SK-N-SH treated with all-trans-retinoic acid at 6 μM for 48 hours (cell line): ENCODE data around the gene PEX1.

Source experiments
- ATAC-seq: fragments of 200-7000 bp; cut with Tn5 transposase; 3 replicates; pipeline ENCODE4 v1.9.1; 2020; ENCODE audit warnings: mild to moderate bottlenecking, moderate library complexity
- ARNTL ChIP-seq: fragments of 450-650 bp; formaldehyde crosslinking; IDR thresholded peaks from 2 replicates; pipeline ENCODE4 v1.5.0; 2020; ENCODE audit warnings: low read depth, mild to moderate bottlenecking, moderate library complexity, borderline replicate concordance
- BACH2 ChIP-seq: fragments of 250-450 bp; sonication (Bioruptor Pico); IDR thresholded peaks from 2 replicates; pipeline ENCODE4 v1.9.0; 2021; ENCODE audit warnings: mild to moderate bottlenecking, borderline replicate concordance
- CREB5 ChIP-seq: fragments of 250-450 bp; sonication (Bioruptor Pico); IDR thresholded peaks from 2 replicates; pipeline ENCODE4 v1.5.1; 2020; ENCODE audit warnings: low read depth, mild to moderate bottlenecking, moderate library complexity
- CSDC2 ChIP-seq: fragments of 250-450 bp; sonication (Bioruptor Pico); IDR thresholded peaks from 2 replicates; pipeline ENCODE4 v1.5.0; 2020; ENCODE audit warnings: mild to moderate bottlenecking, moderate library complexity
- CSRNP3 ChIP-seq: fragments of 250-450 bp; sonication (Bioruptor Pico); IDR thresholded peaks from 2 replicates; pipeline ENCODE4 v1.5.1; 2021; ENCODE audit warnings: mild to moderate bottlenecking, moderate library complexity
- ESRRG ChIP-seq: fragments of 250-450 bp; sonication (Bioruptor Pico); IDR thresholded peaks from 2 replicates; pipeline ENCODE4 v1.6.1; 2021; ENCODE audit warnings: mild to moderate bottlenecking
- GLIS3 ChIP-seq: fragments of 250-450 bp; sonication (Bioruptor Pico); IDR thresholded peaks from 2 replicates; pipeline ENCODE4 v1.5.0; 2020; ENCODE audit warnings: mild to moderate bottlenecking, moderate library complexity
- ISL1 ChIP-seq: fragments of 250-450 bp; sonication (Bioruptor Pico); IDR thresholded peaks from 2 replicates; pipeline ENCODE4 v2.1.2; 2022; ENCODE audit warnings: mild to moderate bottlenecking, moderate library complexity
- OSR1 ChIP-seq: fragments of 250-450 bp; sonication (Bioruptor Pico); IDR thresholded peaks from 2 replicates; pipeline ENCODE4 v1.8.0; 2022; ENCODE audit warnings: moderate library complexity, mild to moderate bottlenecking, inconsistent platforms
- PATZ1 ChIP-seq: fragments of 250-450 bp; sonication (Bioruptor Pico); IDR thresholded peaks from 2 replicates; pipeline ENCODE4 v1.8.0; 2020; ENCODE audit warnings: mild to moderate bottlenecking, moderate library complexity, borderline replicate concordance
- PPARA ChIP-seq: fragments of 250-450 bp; sonication (Bioruptor Pico); IDR thresholded peaks from 2 replicates; pipeline ENCODE4 v1.5.0; 2020; ENCODE audit warnings: mild to moderate bottlenecking, borderline replicate concordance
- RARB ChIP-seq: fragments of 250-450 bp; sonication (Bioruptor Pico); IDR thresholded peaks from 2 replicates; pipeline ENCODE4 v1.8.0; 2021; ENCODE audit warnings: mild to moderate bottlenecking, moderate library complexity
- SNAI2 ChIP-seq: fragments of 250-450 bp; sonication (Bioruptor Pico); IDR thresholded peaks from 2 replicates; pipeline ENCODE4 v1.5.0; 2020; ENCODE audit warnings: mild to moderate bottlenecking, moderate library complexity
- TCF4 ChIP-seq: fragments of 250-450 bp; sonication (Bioruptor Pico); IDR thresholded peaks from 2 replicates; pipeline ENCODE4 v1.8.0; 2021; ENCODE audit warnings: mild to moderate bottlenecking, moderate library complexity, borderline replicate concordance
- TOX ChIP-seq: fragments of 250-450 bp; sonication (Bioruptor Pico); IDR thresholded peaks from 2 replicates; pipeline ENCODE4 v1.8.0; 2021; ENCODE audit warnings: mild to moderate bottlenecking, moderate library complexity, borderline replicate concordance
- ZC3H10 ChIP-seq: fragments of 250-450 bp; sonication (Bioruptor Pico); IDR thresholded peaks from 2 replicates; pipeline ENCODE4 v1.5.1; 2021; ENCODE audit warnings: mild to moderate bottlenecking, moderate library complexity
- ZFP3 ChIP-seq: fragments of 250-450 bp; sonication (Bioruptor Pico); IDR thresholded peaks from 2 replicates; pipeline ENCODE4 v1.5.0; 2020; ENCODE audit warnings: mild to moderate bottlenecking, moderate library complexity
- ZFP30 ChIP-seq: fragments of 450-650 bp; formaldehyde crosslinking; IDR thresholded peaks from 2 replicates; pipeline ENCODE4 v1.5.0; 2022; ENCODE audit warnings: mild to moderate bottlenecking, moderate library complexity
- ZNF565 ChIP-seq: fragments of 450-650 bp; formaldehyde crosslinking; conservative IDR thresholded peaks from 2 replicates; pipeline ENCODE4 v1.5.0; 2020; ENCODE audit warnings: low read depth, mild to moderate bottlenecking, moderate library complexity
- ZNF70 ChIP-seq: fragments of 450-650 bp; formaldehyde crosslinking; IDR thresholded peaks from 2 replicates; pipeline ENCODE4 v1.5.0; 2020; ENCODE audit warnings: mild to moderate bottlenecking, moderate library complexity
- ZNF8 ChIP-seq: fragments of 450-650 bp; formaldehyde crosslinking; IDR thresholded peaks from 2 replicates; pipeline ENCODE4 v1.5.0; 2020; ENCODE audit warnings: mild to moderate bottlenecking, moderate library complexity
- TF ChIP-seq, protein P1 (sequence below): fragments of 250-450 bp; sonication (Bioruptor Pico); IDR thresholded peaks from 2 replicates; pipeline ENCODE4 v1.8.0; 2021; ENCODE audit warnings: low read depth, mild to moderate bottlenecking, moderate library complexity, borderline replicate concordance
- TF ChIP-seq, protein P2 (sequence below): fragments of 250-450 bp; sonication (Bioruptor Pico); IDR thresholded peaks from 2 replicates; pipeline ENCODE4 v1.5.0; 2020; ENCODE audit warnings: mild to moderate bottlenecking, moderate library complexity

The PEX1 gene

DNA sequence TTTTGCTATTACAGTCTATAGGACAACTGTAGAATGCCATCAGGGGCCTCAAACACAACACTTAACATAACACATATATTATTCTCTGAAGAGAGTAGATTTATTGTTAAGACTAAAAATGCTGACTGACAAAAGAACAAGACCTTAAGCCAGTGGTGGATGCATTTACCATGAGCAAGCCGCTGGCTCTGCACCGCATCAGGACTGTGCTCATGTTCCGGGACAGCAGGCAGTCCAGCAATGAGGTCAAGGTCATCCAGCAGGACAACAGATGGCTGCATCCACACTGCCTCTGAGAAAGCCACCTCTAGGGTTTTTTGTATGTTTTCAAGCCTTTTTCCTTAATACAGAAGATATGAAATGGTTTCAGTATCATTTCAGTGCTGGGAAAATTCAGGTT is 23.8 kb downstream of the PEX1 start:
- no peak for ATAC-seq
- TF ChIP-seq, protein P1, sequence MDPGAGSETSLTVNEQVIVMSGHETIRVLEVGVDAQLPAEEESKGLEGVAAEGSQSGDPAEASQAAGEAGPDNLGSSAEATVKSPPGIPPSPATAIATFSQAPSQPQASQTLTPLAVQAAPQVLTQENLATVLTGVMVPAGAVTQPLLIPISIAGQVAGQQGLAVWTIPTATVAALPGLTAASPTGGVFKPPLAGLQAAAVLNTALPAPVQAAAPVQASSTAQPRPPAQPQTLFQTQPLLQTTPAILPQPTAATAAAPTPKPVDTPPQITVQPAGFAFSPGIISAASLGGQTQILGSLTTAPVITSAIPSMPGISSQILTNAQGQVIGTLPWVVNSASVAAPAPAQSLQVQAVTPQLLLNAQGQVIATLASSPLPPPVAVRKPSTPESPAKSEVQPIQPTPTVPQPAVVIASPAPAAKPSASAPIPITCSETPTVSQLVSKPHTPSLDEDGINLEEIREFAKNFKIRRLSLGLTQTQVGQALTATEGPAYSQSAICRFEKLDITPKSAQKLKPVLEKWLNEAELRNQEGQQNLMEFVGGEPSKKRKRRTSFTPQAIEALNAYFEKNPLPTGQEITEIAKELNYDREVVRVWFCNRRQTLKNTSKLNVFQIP, result no peak
- TF ChIP-seq OSR1 (CRISPR knock-in tag), result no peak
- TF ChIP-seq PPARA (CRISPR knock-in tag), result no peak
- no peak for TF ChIP-seq PATZ1
- TF ChIP-seq ZC3H10 (CRISPR knock-in tag), result no peak
- TF ChIP-seq ZFP3 (CRISPR knock-in tag), result no peak
- TF ChIP-seq GLIS3 (CRISPR knock-in tag), result no peak
- TF ChIP-seq ZFP30 (CRISPR knock-in tag), result no peak
- no peak for TF ChIP-seq SNAI2 (CRISPR knock-in tag)
- no peak for TF ChIP-seq ESRRG (CRISPR knock-in tag)

- ATAC-seq, result no peak
- no peak for TF ChIP-seq BACH2
- TF ChIP-seq CREB5 (CRISPR knock-in tag), result no peak
- TF ChIP-seq RARB (CRISPR knock-in tag), result no peak
- TF ChIP-seq ZFP3 (CRISPR knock-in tag), result no peak
- no peak for TF ChIP-seq OSR1 (CRISPR knock-in tag)
- TF ChIP-seq TCF4 (CRISPR knock-in tag), result no peak
- no peak for TF ChIP-seq CSRNP3 (CRISPR knock-in tag)
- no peak for TF ChIP-seq ARNTL (CRISPR knock-in tag)
- TF ChIP-seq SNAI2 (CRISPR knock-in tag), result no peak
- no peak for TF ChIP-seq PPARA (CRISPR knock-in tag)
- no peak for TF ChIP-seq ISL1
- TF ChIP-seq ESRRG (CRISPR knock-in tag), result no peak
- TF ChIP-seq ZNF565, result no peak
- no peak for TF ChIP-seq ZNF8 (CRISPR knock-in tag)
- TF ChIP-seq, protein P2, sequence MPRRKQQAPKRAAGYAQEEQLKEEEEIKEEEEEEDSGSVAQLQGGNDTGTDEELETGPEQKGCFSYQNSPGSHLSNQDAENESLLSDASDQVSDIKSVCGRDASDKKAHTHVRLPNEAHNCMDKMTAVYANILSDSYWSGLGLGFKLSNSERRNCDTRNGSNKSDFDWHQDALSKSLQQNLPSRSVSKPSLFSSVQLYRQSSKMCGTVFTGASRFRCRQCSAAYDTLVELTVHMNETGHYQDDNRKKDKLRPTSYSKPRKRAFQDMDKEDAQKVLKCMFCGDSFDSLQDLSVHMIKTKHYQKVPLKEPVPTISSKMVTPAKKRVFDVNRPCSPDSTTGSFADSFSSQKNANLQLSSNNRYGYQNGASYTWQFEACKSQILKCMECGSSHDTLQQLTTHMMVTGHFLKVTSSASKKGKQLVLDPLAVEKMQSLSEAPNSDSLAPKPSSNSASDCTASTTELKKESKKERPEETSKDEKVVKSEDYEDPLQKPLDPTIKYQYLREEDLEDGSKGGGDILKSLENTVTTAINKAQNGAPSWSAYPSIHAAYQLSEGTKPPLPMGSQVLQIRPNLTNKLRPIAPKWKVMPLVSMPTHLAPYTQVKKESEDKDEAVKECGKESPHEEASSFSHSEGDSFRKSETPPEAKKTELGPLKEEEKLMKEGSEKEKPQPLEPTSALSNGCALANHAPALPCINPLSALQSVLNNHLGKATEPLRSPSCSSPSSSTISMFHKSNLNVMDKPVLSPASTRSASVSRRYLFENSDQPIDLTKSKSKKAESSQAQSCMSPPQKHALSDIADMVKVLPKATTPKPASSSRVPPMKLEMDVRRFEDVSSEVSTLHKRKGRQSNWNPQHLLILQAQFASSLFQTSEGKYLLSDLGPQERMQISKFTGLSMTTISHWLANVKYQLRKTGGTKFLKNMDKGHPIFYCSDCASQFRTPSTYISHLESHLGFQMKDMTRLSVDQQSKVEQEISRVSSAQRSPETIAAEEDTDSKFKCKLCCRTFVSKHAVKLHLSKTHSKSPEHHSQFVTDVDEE (CRISPR knock-in tag), result no peak
- TF ChIP-seq ZFP30 (CRISPR knock-in tag), result no peak
- TF ChIP-seq TOX (CRISPR knock-in tag), result no peak
- no peak for TF ChIP-seq GLIS3 (CRISPR knock-in tag)
- TF ChIP-seq ZNF70 (CRISPR knock-in tag), result no peak
- no peak for TF ChIP-seq CSDC2 (CRISPR knock-in tag)
These were observed 24.6 kb downstream of the PEX1 start for GRCh38 chr7:92503767-92504166.

- ATAC-seq, result no peak
- no peak for TF ChIP-seq ZFP30 (CRISPR knock-in tag)
- no peak for TF ChIP-seq ZFP3 (CRISPR knock-in tag)
These were observed 29.8 kb downstream of the PEX1 start for GRCh38 chr7:92498557-92498956.
